ENCODE results near the gene SLC22A31. TPM values are rescaled to one million over a fixed set of nuclear protein-coding genes. Genes with fewer than 3 reads are reported as not detected.
A peak's percentile ranks its signal among the peaks of the same experiment; 100 is the strongest.
"Not testable (repeated sequence)": the region's sequence is repeated elsewhere in the genome, so short reads cannot be mapped to it uniquely, and the experiment has no call there.

SLC22A31 gene
- total and polyA plus RNA-seq, 2 experiments from 2014 or later: 2.1 to 13.8 TPM

DNA sequence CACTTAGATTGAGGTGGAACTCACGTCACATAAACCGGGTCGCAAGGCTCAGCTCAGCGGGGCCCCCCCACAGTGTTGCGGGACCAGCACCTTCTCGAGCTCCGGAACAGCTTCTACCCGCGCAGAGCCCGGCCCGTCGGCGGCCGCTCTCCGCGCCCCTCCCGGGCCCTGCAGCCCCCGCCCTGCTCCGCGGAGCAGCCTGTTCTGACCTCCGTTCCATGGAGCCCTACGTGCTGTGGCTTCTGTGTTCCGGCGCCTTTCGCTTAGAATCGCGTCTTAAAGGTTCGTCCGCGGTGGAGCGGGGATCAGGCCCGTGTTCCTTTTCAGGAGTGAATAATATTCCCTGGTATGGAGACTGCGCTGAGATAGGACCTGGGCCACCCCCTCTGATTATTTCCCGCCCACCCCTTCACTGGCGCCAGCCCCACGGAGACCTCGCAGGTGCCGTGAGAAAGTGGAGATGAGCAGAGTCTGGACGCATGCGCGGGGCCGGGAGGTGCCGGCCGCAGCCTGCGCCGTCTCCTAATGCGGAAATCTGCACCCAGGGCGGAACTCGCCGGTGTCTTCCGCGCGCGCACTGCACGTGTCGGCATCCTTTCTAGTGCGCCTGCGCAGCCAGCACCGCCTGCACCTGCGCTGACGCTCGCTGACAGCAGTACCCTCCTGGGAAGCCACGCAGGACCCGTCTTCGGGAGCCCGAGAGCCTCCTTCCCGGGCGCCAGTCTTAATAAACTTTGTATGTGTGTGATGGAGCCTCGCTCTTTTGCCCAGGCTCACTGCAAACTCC lies 48.1 kb upstream of the SLC22A31 start:
- Histone ChIP-seq H3K4me1 (ENCODE audit: insufficient read depth) (no peaks in the 10 kb centered on the region), H3K79me2 (replicated peaks; ENCODE audit: insufficient read depth) (no peaks in the 10 kb centered on the region), H4K20me1 (replicated peaks; ENCODE audit: insufficient read depth) (no peaks in the 10 kb centered on the region), H3F3A (replicated peaks; ENCODE audit: low read depth) (0 out of 2 replicates have a peak, but pooled peaks cover 5% of the 10 kb centered on the region), H3K9me2 (ENCODE audit: insufficient read depth) (peaks cover 2% of the 10 kb centered on the region; the same call in 1 of the 2 replicates), H2AFZ (0 out of 2 replicates have a peak overlapping the region, but pooled peaks have one; percentile 18), H3K27me3 (ENCODE audit: insufficient read depth) (peaks cover 11% of the 10 kb centered on the region; the same call in 1 of the 2 replicates), H3K4me2 (peak overlapping the region; percentile 82), H3K36me3 (ENCODE audit: insufficient read depth) (no peaks in the 10 kb centered on the region), H3K4me3 (peak overlapping the region; percentile 63), H3K27ac (ENCODE audit: low read depth) (no peak overlapping the region)
- Mint-ChIP-seq H3K4me3 (peak overlapping the region; percentile 78), H3K4me1 (no peaks in the 10 kb centered on the region), H3K9me3 (peaks cover 6% of the 10 kb centered on the region; the same call in 2 of the 3 replicates), H3K27ac (no peak overlapping the region), H3K27me3 (ENCODE audit: insufficient read depth, low read depth, poor library complexity) (peaks cover 17% of the 10 kb centered on the region), H3K36me3 (ENCODE audit: low read depth) (peaks cover 7% of the 10 kb centered on the region; the same call in 2 of the 3 replicates)
- no peak for TF ChIP-seq NANOG (IDR thresholded peaks at IDR 0.05; ENCODE audit: borderline replicate concordance)
- TF ChIP-seq, protein P1, sequence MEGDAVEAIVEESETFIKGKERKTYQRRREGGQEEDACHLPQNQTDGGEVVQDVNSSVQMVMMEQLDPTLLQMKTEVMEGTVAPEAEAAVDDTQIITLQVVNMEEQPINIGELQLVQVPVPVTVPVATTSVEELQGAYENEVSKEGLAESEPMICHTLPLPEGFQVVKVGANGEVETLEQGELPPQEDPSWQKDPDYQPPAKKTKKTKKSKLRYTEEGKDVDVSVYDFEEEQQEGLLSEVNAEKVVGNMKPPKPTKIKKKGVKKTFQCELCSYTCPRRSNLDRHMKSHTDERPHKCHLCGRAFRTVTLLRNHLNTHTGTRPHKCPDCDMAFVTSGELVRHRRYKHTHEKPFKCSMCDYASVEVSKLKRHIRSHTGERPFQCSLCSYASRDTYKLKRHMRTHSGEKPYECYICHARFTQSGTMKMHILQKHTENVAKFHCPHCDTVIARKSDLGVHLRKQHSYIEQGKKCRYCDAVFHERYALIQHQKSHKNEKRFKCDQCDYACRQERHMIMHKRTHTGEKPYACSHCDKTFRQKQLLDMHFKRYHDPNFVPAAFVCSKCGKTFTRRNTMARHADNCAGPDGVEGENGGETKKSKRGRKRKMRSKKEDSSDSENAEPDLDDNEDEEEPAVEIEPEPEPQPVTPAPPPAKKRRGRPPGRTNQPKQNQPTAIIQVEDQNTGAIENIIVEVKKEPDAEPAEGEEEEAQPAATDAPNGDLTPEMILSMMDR (conservative IDR thresholded peaks at IDR 0.05; ENCODE audit: low read depth in 2 of 2): no peak
- TF ChIP-seq, protein P2, sequence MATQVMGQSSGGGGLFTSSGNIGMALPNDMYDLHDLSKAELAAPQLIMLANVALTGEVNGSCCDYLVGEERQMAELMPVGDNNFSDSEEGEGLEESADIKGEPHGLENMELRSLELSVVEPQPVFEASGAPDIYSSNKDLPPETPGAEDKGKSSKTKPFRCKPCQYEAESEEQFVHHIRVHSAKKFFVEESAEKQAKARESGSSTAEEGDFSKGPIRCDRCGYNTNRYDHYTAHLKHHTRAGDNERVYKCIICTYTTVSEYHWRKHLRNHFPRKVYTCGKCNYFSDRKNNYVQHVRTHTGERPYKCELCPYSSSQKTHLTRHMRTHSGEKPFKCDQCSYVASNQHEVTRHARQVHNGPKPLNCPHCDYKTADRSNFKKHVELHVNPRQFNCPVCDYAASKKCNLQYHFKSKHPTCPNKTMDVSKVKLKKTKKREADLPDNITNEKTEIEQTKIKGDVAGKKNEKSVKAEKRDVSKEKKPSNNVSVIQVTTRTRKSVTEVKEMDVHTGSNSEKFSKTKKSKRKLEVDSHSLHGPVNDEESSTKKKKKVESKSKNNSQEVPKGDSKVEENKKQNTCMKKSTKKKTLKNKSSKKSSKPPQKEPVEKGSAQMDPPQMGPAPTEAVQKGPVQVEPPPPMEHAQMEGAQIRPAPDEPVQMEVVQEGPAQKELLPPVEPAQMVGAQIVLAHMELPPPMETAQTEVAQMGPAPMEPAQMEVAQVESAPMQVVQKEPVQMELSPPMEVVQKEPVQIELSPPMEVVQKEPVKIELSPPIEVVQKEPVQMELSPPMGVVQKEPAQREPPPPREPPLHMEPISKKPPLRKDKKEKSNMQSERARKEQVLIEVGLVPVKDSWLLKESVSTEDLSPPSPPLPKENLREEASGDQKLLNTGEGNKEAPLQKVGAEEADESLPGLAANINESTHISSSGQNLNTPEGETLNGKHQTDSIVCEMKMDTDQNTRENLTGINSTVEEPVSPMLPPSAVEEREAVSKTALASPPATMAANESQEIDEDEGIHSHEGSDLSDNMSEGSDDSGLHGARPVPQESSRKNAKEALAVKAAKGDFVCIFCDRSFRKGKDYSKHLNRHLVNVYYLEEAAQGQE (IDR thresholded peaks at IDR 0.05; ENCODE audit: unreplicated experiment): no peak
- no peak for TF ChIP-seq STAT1 (IDR thresholded peaks at IDR 0.05; ENCODE audit: unreplicated experiment)
- no peak for TF ChIP-seq EZH2 (IDR thresholded peaks at IDR 0.05; ENCODE audit: low read depth, unreplicated experiment)
- no peak for TF ChIP-seq JUNB (IDR thresholded peaks at IDR 0.05; ENCODE audit: unreplicated experiment)
- ATAC-seq (peak; percentile 30), DNase-seq (ENCODE audit: low spot score) (peak; percentile 51)

DNA sequence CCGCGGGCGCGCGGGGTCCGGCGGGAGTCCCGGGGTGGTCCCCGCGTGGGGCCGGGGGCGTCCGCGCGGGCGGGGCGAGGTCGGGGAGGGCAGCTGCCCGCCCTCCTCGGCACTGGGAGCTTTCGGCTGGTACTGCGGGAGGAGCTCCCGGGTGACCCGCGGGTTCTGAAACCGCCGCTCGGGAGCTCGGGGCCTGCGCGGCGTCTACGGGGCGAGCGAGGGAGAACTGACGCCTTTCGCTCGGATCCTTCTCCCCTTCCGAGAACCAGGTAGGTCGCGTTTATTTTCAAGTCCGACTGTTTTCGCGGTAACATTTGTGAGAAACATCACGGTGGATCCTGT lies 47.4 kb upstream of the SLC22A31 start:
- H3K4me2 ChIP-seq: peak overlapping the region; percentile 82
- not testable (repeated sequence) for H3K4me1 ChIP-seq (ENCODE audit: insufficient read depth); H3K27ac ChIP-seq (ENCODE audit: low read depth); H3K36me3 ChIP-seq (ENCODE audit: insufficient read depth); H3K27ac Mint-ChIP-seq; H3K9me3 Mint-ChIP-seq; H4K20me1 ChIP-seq (replicated peaks; ENCODE audit: insufficient read depth); H3K36me3 Mint-ChIP-seq (ENCODE audit: low read depth); H3K9me2 ChIP-seq (ENCODE audit: insufficient read depth); H3K79me2 ChIP-seq (replicated peaks; ENCODE audit: insufficient read depth); H3F3A ChIP-seq (replicated peaks; ENCODE audit: low read depth); DNase-seq (ENCODE audit: low spot score); H3K4me1 Mint-ChIP-seq
- H2AFZ ChIP-seq: 0 out of 2 replicates have a peak overlapping the region, but pooled peaks have one; percentile 18
- peak overlapping the region; percentile 63 for H3K4me3 ChIP-seq
- peaks cover 11% of the 10 kb centered on the region; the same call in 1 of the 2 replicates for H3K27me3 ChIP-seq (ENCODE audit: insufficient read depth)
- Mint-ChIP-seq H3K4me3 (peak overlapping the region; percentile 78), H3K27me3 (ENCODE audit: insufficient read depth, low read depth, poor library complexity) (peaks cover 17% of the 10 kb centered on the region)
- ATAC-seq: peak; percentile 48

Measured in GM23338 (cell line).